22Rv1 (cell line): Measurements from ENCODE around the gene LMBRD1.
"Not testable (repeated sequence)": the region's sequence is repeated elsewhere in the genome, so short reads cannot be mapped to it uniquely, and the experiment has no call there.

ENCODE experiments used
- H3K27ac ChIP-seq: fragments of 450-650 bp; 2 replicates; pipeline ENCODE4 v1.5.1; 2017
- CTCF ChIP-seq: fragments of 450-650 bp; IDR thresholded peaks from 2 replicates; pipeline ENCODE4 v1.5.1; 2017; ENCODE audit warnings: mild to moderate bottlenecking
- ZFX ChIP-seq: fragments of 450-650 bp; IDR thresholded peaks from 2 replicates; pipeline ENCODE4 v1.6.1; 2017; ENCODE audit warnings: antibody characterized with exemption, borderline replicate concordance

Gene LMBRD1

GRCh38 chr6:69680302-69680701, 116.5 kb downstream of the LMBRD1 start:
- no peak for TF ChIP-seq ZFX
- no peak for TF ChIP-seq CTCF
- H3K27ac ChIP-seq: no peak overlapping the region

- TF ChIP-seq CTCF (no peak), ZFX (no peak)
- H3K27ac ChIP-seq: no peak overlapping the region
Observed at GRCh38 chr6:69673298-69673697, 123.5 kb downstream of the LMBRD1 start.

- no peak for TF ChIP-seq CTCF
- TF ChIP-seq ZFX: no peak
- no peak overlapping the region for H3K27ac ChIP-seq
Observed at GRCh38 chr6:69668916-69669315, 127.9 kb downstream of the LMBRD1 start.

- H3K27ac ChIP-seq: not testable (repeated sequence)
Observed at GRCh38 chr6:69666779-69667178, 130.0 kb downstream of the LMBRD1 start.

- TF ChIP-seq CTCF (no peak), ZFX (no peak)
- H3K27ac ChIP-seq: no peak overlapping the region
Observed at GRCh38 chr6:69665437-69665836, 131.4 kb downstream of the LMBRD1 start.

- no peak overlapping the region for H3K27ac ChIP-seq
- TF ChIP-seq ZFX (no peak), CTCF (no peak)
Observed at GRCh38 chr6:69664551-69664950, 132.3 kb downstream of the LMBRD1 start.

- TF ChIP-seq CTCF (no peak), ZFX (no peak)
- H3K27ac ChIP-seq: no peak overlapping the region
Observed at GRCh38 chr6:69663215-69663614, 133.6 kb downstream of the LMBRD1 start.

- no peak overlapping the region for H3K27ac ChIP-seq
- TF ChIP-seq CTCF: no peak
- TF ChIP-seq ZFX: no peak
Observed at GRCh38 chr6:69650703-69651102, 146.1 kb downstream of the LMBRD1 start.
